GM06990 (cell line): Measurements from ENCODE around the gene DNAAF3.

Source experiments
- DNase-seq: peaks from one replicate; pipeline ENCODE4 v3.0.0-alpha.2; 2011; ENCODE audit not compliant: insufficient read length; ENCODE audit errors: extremely low read depth
- H3K27me3 ChIP-seq: replicated peaks from 2 replicates; pipeline ENCODE4 v1.6.0; 2011; ENCODE audit warnings: low read length; ENCODE audit not compliant: control insufficient read depth, insufficient read depth
- H3K36me3 ChIP-seq: 2 replicates; pipeline ENCODE4 v1.5.1; 2011; ENCODE audit warnings: low read length; ENCODE audit not compliant: control insufficient read depth, insufficient read depth
- H3K4me3 ChIP-seq: replicated peaks from 2 replicates; pipeline ENCODE4 v1.5.1; 2011; ENCODE audit warnings: low read depth, mild to moderate bottlenecking, control low read depth, low read length
- CTCF ChIP-seq: IDR thresholded peaks from 2 replicates; pipeline ENCODE4 v1.5.1; 2011; ENCODE audit warnings: low read length, control low read depth, mild to moderate bottlenecking, inconsistent platforms; ENCODE audit not compliant: insufficient read depth, poor library complexity, severe bottlenecking

The DNAAF3 gene

GRCh38 chr19:55149078-55150003 lies 17.1 kb downstream of the DNAAF3 start, which contains the start of gene TNNT1:
TNNT1 (minus strand) TSS chr19:55149206; CDS start chr19:55147157, 2,049 bp downstream.
- H3K36me3 ChIP-seq, result no peaks in the 10 kb centered on the region
- H3K27me3 ChIP-seq, result no peaks in the 10 kb centered on the region
- TF ChIP-seq CTCF, result no peak
- H3K4me3 ChIP-seq, result no peak within 1 kb of the TSS
- DNase-seq, result no peak

- no peak for TF ChIP-seq CTCF
- no peaks in the 10 kb centered on the region for H3K27me3 ChIP-seq
- no peak for DNase-seq
- no peak overlapping the region for H3K4me3 ChIP-seq
- no peaks in the 10 kb centered on the region for H3K36me3 ChIP-seq
These were observed 18.7 kb downstream of the DNAAF3 start for GRCh38 chr19:55147545-55148251.

GRCh38 chr19:55146705-55147273 lies 19.6 kb downstream of the DNAAF3 start:
- Histone ChIP-seq H3K27me3 (no peaks in the 10 kb centered on the region), H3K36me3 (no peaks in the 10 kb centered on the region), H3K4me3 (no peak overlapping the region)
- no peak for TF ChIP-seq CTCF
- DNase-seq, result no peak

GRCh38 chr19:55146078-55146704 lies 20.2 kb downstream of the DNAAF3 start:
- Histone ChIP-seq H3K4me3 (no peak overlapping the region), H3K27me3 (no peaks in the 10 kb centered on the region)

More at GRCh38 chr19:55146078-55146704, 20.2 kb downstream of the DNAAF3 start:
- peak; percentile 75 for TF ChIP-seq CTCF
- H3K36me3 ChIP-seq, result no peaks in the 10 kb centered on the region
- no peak for DNase-seq
